ENCODE measurements around the gene BHLHE41. TPM values are rescaled to one million over a fixed set of nuclear protein-coding genes. Genes with fewer than 3 reads are reported as not detected.

Gene BHLHE41
- polyA plus RNA-seq, 1 donor (not counting 4 experiments of a cell fraction or from before 2014, with no cell fraction given) = 1.4 TPM

- H3K9ac ChIP-seq (ENCODE audit: control insufficient read depth, extremely low read depth, insufficient read depth, low read length) = no peak overlapping the region
- no peaks in the 10 kb centered on the region for H3K9me3 ChIP-seq (ENCODE audit: control insufficient read depth, low read depth, low read length)
- H3K36me3 ChIP-seq (ENCODE audit: control insufficient read depth in 2 of 2, extremely low read depth in 1 of 2, insufficient read depth in 2 of 2, low read length in 2 of 2) = no peaks in the 10 kb centered on the region
- H3K4me1 ChIP-seq (ENCODE audit: control insufficient read depth, extremely low read depth, insufficient read depth, low read length) = no peaks in the 10 kb centered on the region
- H3K4me2 ChIP-seq (ENCODE audit: control insufficient read depth, extremely low read depth, insufficient read depth, low read depth, low read length) = no peak overlapping the region
- no peak overlapping the region for H3K27ac ChIP-seq (ENCODE audit: control insufficient read depth, insufficient read depth, low read length)
- no peaks in the 10 kb centered on the region for H3K9me1 ChIP-seq (ENCODE audit: control insufficient read depth, extremely low read depth, insufficient read depth, low read length)
- no peaks in the 10 kb centered on the region for H4K20me1 ChIP-seq (ENCODE audit: control insufficient read depth, extremely low read depth, insufficient read depth, low read length)
- dilution Hi-C loops (cut with MboI; ENCODE audit: extremely low pct_ligation_motif_present, low sequenced_read_pairs) = no loop called here
- TF ChIP-seq CTCF (optimal IDR thresholded peaks at IDR 0.05 in 1 of 3, IDR thresholded peaks at IDR 0.05 in 1 of 3, conservative IDR thresholded peaks at IDR 0.05 in 1 of 3; ENCODE audit: extremely low read depth in 1 of 3, insufficient read depth in 2 of 3, low read length in 3 of 3) (no peak), EZH2 (IDR thresholded peaks at IDR 0.05; ENCODE audit: low read length) (no peak)
- H3K79me2 ChIP-seq (ENCODE audit: control insufficient read depth, insufficient read depth, low read length) = no peaks in the 10 kb centered on the region
- no peak for DNase-seq (ENCODE audit: low read depth, low spot score)
- no peaks in the 10 kb centered on the region for H3K27me3 ChIP-seq (ENCODE audit: control insufficient read depth, extremely low read depth, insufficient read depth, low read length)
- no peak overlapping the region for H3K4me3 ChIP-seq (ENCODE audit: control insufficient read depth in 2 of 3, extremely low read depth in 1 of 3, insufficient read depth in 2 of 3, low read depth in 1 of 3, low read length in 3 of 3)
- no peak overlapping the region for H2AFZ ChIP-seq (ENCODE audit: control insufficient read depth, low read length)
- peak; percentile 67 for FAIRE-seq
These were observed 8.7 kb upstream of the BHLHE41 start for GRCh38 chr12:26133521-26133920.

- DNase-seq (ENCODE audit: low read depth, low spot score) (no peak), FAIRE-seq (no peak)
- Histone ChIP-seq H3K79me2 (ENCODE audit: control insufficient read depth, insufficient read depth, low read length) (no peaks in the 10 kb centered on the region), H3K36me3 (ENCODE audit: control insufficient read depth in 2 of 2, extremely low read depth in 1 of 2, insufficient read depth in 2 of 2, low read length in 2 of 2) (no peaks in the 10 kb centered on the region), H4K20me1 (ENCODE audit: control insufficient read depth, extremely low read depth, insufficient read depth, low read length) (no peaks in the 10 kb centered on the region), H3K27ac (ENCODE audit: control insufficient read depth, insufficient read depth, low read length) (no peak overlapping the region), H3K4me2 (ENCODE audit: control insufficient read depth, extremely low read depth, insufficient read depth, low read depth, low read length) (no peak overlapping the region), H2AFZ (ENCODE audit: control insufficient read depth, low read length) (no peak overlapping the region), H3K9me1 (ENCODE audit: control insufficient read depth, extremely low read depth, insufficient read depth, low read length) (no peaks in the 10 kb centered on the region), H3K9me3 (ENCODE audit: control insufficient read depth, low read depth, low read length) (no peaks in the 10 kb centered on the region), H3K4me1 (ENCODE audit: control insufficient read depth, extremely low read depth, insufficient read depth, low read length) (peaks cover 5% of the 10 kb centered on the region), H3K27me3 (ENCODE audit: control insufficient read depth, extremely low read depth, insufficient read depth, low read length) (no peaks in the 10 kb centered on the region), H3K9ac (ENCODE audit: control insufficient read depth, extremely low read depth, insufficient read depth, low read length) (no peak overlapping the region), H3K4me3 (ENCODE audit: control insufficient read depth in 2 of 3, extremely low read depth in 1 of 3, insufficient read depth in 2 of 3, low read depth in 1 of 3, low read length in 3 of 3) (no peak overlapping the region)
- no peak for TF ChIP-seq EZH2 (IDR thresholded peaks at IDR 0.05; ENCODE audit: low read length)
- no peak for TF ChIP-seq CTCF (optimal IDR thresholded peaks at IDR 0.05 in 1 of 3, IDR thresholded peaks at IDR 0.05 in 1 of 3, conservative IDR thresholded peaks at IDR 0.05 in 1 of 3; ENCODE audit: extremely low read depth in 1 of 3, insufficient read depth in 2 of 3, low read length in 3 of 3)
- dilution Hi-C loops (cut with MboI; ENCODE audit: extremely low pct_ligation_motif_present, low sequenced_read_pairs) = no loop called here
These were observed 8.0 kb upstream of the BHLHE41 start for GRCh38 chr12:26132866-26133265.
